ENCODE data around the gene CTNNA2. TPM values are rescaled to one million over a fixed set of nuclear protein-coding genes. Genes with fewer than 3 reads are reported as not detected.
A peak's percentile ranks its signal among the peaks of the same experiment; 100 is the strongest.

CTNNA2 gene
- total RNA-seq, 4 donors from 2014 or later: 0.19 TPM; not detected in 3

DNA sequence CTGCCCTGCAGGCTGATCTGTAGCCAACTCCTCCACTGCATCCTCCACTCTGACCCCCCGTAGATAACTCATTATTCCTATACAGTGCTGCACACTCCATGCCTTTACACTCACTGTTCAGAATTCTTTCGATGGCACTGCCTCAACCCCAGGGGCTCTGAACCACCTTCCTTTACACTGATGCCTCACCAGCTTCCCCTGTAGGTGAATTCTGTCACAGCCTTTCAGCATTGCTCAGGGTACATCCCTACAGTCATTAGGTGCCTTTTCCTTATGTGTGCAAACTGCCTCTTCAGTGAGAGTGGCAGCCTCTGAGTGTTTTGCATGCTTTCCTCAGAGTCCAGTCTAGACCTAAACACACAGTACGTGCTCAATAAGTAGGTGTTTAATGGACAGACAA, 472.3 kb downstream of the CTNNA2 start:
- no peak for DNase-seq (ENCODE audit: low spot score)
- ATAC-seq (ENCODE audit: low FRiP score): no peak
- TF ChIP-seq, protein P1, sequence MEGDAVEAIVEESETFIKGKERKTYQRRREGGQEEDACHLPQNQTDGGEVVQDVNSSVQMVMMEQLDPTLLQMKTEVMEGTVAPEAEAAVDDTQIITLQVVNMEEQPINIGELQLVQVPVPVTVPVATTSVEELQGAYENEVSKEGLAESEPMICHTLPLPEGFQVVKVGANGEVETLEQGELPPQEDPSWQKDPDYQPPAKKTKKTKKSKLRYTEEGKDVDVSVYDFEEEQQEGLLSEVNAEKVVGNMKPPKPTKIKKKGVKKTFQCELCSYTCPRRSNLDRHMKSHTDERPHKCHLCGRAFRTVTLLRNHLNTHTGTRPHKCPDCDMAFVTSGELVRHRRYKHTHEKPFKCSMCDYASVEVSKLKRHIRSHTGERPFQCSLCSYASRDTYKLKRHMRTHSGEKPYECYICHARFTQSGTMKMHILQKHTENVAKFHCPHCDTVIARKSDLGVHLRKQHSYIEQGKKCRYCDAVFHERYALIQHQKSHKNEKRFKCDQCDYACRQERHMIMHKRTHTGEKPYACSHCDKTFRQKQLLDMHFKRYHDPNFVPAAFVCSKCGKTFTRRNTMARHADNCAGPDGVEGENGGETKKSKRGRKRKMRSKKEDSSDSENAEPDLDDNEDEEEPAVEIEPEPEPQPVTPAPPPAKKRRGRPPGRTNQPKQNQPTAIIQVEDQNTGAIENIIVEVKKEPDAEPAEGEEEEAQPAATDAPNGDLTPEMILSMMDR (IDR thresholded peaks at IDR 0.05): no peak

DNA sequence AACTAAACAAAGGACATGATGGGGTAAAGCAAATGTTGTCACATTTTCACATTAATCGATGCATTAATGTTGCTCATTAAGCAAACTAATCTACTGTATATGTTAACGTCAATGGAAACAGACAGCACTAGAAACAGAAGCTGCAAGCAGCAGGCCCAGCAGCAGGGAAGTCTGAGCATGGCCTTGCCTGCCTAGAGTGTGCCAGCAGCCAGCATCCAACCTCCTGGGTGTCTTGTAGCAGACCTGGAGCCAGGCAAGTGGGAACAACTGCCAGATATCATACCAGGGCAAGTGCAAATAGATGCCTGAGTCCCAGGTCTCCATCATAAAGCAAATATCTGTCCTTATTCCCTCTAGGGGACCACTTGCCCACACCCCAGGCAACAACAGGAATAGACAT, 472.7 kb downstream of the CTNNA2 start:
- TF ChIP-seq, protein P1 (IDR thresholded peaks at IDR 0.05): no peak
- DNase-seq (ENCODE audit: low spot score) (no peak), ATAC-seq (ENCODE audit: low FRiP score) (no peak)

DNA sequence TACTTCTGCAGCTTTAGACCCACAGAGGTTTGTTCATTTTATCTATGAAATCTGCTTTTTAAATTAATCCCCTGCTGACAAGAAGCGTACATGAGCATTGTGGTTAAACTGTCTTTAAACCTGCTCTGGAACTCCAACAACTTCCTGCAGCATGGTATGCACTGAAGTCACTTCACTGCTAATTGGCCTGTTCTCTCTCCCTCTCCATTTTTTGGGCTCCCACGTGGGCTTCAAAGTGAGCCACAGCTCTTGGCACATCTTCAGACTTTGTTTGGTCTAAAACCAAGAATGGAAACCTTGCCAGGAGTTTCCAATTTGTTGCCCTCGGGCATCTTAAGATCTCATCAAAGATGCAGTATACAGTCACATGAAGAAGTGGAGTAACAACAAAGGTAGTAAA, 480.3 kb downstream of the CTNNA2 start:
- no peak for DNase-seq (ENCODE audit: low spot score)
- ATAC-seq (ENCODE audit: low FRiP score): no peak

DNA sequence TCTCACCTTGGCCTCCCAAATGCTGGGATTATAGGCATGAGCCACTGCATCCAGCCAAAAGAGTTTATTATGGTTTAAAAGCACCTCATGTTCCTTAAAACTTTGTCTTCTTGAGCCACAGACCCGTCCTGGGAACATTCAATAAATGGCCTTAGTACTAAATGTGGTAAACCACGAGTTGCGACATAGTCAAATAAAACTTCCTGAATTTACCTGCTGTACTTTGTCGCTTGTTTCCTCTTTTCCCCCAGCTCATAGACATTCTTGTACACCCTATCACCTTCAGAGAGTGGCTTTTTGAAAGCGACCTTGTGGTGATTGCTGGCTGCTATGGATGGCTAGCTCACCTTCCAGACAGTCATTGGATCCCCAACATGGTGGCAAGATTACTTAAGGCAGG, 481.3 kb downstream of the CTNNA2 start:
- TF ChIP-seq, protein P1 (IDR thresholded peaks at IDR 0.05): no peak
- ATAC-seq (ENCODE audit: low FRiP score) (no peak), DNase-seq (ENCODE audit: low spot score) (no peak)

More for the DNA sequence above, 480.3 kb downstream of the CTNNA2 start:
- TF ChIP-seq, protein P1 (IDR thresholded peaks at IDR 0.05): no peak

DNA sequence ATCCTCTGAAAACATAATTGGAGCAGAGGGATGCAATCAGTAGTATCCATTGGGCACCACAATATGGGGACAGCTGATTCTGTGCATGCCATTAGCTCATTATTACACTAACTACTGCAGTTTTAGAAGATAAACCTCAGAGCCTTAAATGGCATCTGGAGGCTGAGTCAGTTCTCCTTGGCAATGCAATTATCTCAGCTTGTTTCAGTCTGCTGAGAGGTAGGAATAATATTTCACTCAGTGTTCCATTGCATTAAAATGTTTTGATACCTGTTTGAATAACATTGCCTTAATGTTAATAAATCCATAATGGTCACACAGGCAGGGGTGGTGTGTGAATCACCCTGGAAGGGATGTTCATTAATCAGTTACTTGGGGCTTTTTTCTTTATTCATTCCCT, 482.1 kb downstream of the CTNNA2 start:
- DNase-seq (ENCODE audit: low spot score) (no peak), ATAC-seq (ENCODE audit: low FRiP score) (peak; percentile 23)
- TF ChIP-seq, protein P1 (IDR thresholded peaks at IDR 0.05): no peak

DNA sequence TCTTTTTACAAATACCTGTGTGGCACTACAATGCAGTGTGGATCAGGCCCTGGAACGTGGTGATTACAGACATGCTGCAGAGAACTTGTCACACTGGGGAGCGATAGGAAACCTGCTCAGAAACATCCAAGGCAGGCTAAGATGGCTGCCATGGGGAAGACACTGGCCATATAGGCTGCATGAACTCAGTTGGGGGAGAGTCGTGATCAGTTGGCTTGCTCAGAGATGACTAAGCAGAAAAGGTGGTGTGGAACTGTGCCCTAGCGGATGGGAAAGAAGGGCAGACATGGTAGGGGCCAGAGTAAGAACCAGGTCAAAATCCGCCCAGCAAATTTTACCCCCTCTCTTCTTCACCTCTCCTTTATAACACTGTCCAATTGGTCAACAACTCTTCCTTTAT, 483.9 kb downstream of the CTNNA2 start:
- ATAC-seq (ENCODE audit: low FRiP score) (no peak), DNase-seq (ENCODE audit: low spot score) (no peak)
- TF ChIP-seq, protein P1 (IDR thresholded peaks at IDR 0.05): no peak

DNA sequence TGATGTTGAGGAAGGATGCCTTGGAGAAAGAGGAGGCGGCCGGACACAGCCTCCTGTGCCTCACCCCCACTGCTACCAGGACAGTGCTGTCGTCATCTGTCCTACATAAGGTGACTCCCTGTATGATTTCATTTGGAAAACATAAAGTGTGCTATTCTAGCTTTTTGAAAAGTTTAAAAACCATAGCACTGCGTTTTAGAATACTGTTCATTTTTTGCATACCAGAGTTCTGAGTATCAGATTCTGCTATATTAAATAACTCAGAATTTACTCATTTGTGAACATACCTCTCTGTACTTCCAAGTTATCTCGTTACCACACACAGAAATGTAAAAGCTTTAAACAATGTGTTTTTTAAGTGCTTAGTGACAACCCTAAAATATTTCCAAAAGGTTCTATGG, 488.9 kb downstream of the CTNNA2 start:
- TF ChIP-seq, protein P1 (IDR thresholded peaks at IDR 0.05): no peak
- ATAC-seq (ENCODE audit: low FRiP score): peak; percentile 67
- DNase-seq (ENCODE audit: low spot score): no peak

Data from omental fat pad (tissue), 4 donors.